ENCODE measurements around the gene GRID1.
"Not testable (repeated sequence)": the region's sequence is repeated elsewhere in the genome, so short reads cannot be mapped to it uniquely, and the experiment has no call there.

Gene GRID1

DNA sequence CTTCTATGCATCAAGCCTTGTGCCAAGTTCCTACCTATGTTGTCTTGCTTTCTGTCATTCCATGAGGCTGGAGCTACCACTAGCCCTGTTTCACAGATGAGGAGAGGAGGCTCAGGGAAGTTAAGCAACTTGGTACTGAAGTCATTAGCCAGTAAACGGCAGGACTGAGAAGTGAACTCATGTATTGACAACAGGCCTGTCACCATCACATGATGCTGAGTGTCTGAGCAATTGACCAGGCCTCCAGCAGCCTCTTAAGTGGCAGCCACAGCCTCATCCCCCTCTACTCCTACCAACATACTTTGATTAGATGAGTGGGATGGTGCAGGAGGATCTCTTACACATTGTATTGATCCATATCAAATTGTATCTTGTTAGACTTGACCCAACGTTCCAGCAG, 317.6 kb downstream of the GRID1 start:
- DNase-seq = no peak

DNA sequence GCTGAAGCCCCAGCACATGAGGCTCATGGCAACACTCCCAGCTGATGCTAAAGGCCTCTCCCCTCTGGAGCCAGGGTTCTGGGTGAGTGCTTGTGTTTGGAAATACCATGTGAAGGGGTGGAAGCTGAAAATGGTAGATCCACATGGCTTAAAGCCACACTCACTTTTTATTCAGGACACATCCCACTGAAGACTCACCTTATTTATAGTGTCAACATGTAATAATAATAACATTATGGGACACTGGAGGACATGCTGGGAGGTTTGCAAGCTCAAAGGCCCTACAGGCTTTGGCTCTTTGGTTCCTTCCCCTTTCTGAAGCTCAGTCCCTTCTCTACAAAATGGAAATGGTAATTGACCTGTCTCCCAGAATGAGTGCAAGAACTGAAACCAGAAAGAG, 318.0 kb downstream of the GRID1 start:
- DNase-seq = no peak

DNA sequence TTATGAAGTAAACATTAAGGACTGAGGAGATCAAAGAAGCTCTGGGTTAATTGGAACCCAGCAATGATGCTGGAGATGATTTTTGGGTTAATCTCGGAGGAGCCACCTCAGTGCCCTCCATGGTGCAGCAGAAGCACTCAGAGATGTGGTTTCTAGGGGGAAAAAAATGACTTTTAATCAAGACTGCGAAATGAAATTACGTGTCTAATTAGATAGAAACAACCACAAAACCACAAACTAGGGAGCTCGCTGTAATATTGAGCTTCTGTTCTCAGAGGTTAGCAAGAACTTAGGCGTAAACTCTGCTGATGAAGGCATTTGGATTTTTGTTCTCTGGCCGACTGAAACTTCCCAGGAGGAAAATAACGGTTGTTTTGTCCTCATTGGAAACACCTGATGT, 319.0 kb downstream of the GRID1 start:
- no peak for DNase-seq

DNA sequence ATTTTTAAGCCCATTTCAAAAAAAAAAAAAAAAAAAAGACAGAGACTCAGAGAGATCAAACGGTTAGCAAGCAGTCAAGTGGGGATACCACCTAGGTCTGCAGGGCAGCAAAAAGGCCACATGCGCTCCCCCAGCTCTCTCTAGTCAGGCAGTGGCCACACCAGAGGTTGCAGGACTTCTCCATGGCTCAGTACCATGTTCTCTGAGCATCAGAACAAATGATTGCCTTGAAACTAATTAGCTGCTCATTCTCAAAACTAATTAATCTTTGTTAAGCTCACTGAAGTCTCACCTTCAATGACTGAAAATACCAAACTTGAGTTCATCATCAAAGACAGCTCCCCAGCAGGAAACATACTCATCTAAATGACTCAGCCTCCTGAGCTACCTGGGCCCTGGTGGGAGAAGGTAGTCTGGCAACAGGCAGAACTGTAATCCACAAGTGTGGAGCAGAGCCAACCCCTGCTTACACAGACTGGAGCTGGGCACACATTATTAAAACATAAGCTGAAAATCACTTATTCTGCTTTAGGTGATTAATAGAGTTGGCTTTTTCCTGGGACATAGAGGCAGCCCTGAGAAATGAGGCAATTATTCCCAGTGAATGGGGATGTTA, 319.6 kb downstream of the GRID1 start:
- DNase-seq = no peak

DNA sequence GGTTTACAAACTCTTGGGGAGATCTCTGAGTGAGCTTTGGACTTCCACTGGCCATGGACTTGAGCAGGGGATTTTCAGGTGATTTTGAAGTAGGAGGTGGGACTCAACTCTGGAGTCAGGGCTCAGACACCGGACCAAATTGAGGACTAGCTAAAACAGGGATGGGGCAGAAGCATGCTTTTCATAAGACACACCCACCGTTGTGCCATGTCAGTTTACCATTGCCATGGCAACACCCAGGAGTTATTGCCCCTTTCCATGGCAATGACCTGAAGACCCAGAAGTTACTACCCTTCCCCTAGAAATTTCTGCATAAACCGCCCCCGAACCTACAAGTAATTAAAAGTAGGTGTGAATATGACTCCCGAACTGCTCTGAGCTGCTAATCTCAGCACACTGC, 320.7 kb downstream of the GRID1 start:
- DNase-seq = no peak

DNA sequence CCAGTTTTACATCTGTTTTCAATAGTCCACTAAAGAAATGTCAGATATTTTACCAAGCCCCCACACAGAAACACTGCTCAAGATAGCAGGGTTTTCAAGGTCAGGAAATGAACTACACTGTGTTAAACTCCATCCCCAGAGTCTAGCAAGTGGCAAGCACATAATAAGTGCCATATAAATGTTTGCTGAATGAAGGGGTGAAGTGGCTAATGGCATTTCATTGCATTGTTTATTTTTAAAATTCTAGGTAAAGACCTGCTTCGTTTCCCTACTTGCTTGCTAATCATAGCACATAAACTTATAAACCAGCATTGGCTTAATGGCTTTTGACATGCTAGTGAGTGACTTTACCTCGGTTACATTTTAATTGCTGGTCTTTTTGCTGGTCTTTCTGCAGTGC, 322.6 kb downstream of the GRID1 start:
- no peak for DNase-seq

- DNase-seq = no peak
Measured at GRCh38 chr10:86043236-86043635, 323.4 kb downstream of the GRID1 start.

DNA sequence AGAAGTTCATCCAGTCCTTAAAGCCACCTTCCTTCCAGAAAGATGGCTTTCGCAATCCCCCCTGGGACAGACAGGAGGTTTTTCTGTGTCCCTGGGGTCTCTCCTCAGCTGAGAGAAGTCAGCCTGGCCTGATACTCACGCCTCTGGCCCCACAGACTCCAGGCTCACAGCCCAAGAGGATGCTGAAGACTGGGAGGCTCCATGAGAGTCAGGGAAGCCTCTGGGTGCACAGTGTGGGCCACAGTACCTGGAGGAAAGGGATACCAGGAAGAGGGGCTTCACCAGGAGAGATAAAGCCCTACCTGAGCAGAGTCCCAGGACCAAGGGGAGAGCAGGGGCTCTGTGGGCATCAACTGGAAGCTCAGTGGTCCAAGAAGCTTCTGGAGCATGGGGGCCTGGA, 324.4 kb downstream of the GRID1 start:
- DNase-seq = no peak

DNA sequence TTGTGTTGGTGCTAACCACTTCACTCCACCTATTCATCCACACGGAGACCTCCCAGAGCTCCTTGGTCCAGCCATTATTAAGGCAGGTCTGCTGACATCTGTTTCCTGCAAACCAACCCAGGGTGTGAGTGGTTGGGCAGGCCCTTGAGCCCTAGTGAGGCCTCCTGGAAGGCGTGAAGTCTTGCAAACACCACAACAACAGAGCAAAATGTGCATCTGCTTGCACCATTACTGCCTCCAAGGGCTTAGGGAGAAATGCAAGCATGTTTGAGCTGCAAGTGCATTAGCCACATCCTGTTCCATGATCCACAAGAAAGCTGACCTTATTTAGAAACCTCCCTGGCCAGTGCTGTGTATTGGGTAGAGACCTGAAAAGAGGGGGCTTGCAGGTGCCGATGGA, 325.5 kb downstream of the GRID1 start:
- no peak for DNase-seq

DNA sequence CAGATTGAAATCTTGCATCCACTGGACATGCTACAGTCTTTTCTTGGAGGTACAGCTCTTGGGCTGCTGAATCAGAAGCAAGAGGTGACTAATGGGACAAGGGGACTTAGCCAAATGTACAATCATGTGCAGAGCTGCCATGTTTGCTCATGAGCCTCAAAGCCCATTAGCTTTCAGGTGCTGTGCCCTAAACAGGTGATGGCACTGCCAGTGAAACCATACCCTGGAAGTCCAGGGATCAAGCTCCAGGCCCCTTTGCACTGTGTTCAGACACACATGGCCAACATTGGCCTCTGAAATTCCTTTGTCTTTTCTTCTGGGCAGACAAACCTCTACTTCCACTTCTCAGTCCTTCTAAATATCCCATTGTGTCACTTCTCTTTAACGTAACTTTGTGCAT, 328.2 kb downstream of the GRID1 start:
- no peak for DNase-seq

DNA sequence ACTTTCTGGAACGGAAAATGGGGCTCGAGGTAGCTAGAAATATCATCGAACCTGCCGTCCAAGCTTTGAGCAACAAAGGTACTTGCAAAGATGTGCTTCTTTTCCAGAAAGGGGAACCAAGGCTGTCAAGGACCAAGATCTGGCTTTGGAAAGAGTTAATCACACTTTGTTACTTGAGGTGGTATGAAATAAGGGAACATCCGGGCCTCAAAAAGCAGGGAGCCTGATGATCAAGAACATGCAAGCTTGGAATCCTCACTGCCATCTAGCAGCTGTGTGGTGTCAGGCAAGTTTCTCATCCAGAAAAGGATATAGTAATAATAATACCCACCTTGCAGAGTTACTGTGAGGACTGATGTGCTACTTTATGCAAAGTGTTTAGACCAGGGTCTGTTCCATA, 329.5 kb downstream of the GRID1 start:
- DNase-seq = no peak

DNA sequence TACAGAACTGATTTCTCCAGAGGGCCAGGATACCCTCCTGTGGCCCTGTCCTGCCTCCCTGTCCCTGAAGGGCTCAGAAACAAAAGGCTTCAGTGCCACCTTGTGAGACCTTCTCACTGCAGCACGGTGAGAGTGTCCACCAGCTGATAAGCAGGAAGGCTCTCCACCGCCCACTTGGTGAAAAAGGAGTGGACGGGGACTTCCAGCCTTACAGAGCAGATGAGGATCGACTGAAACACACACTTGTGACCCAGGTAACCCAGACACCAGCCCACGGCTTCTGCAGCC, 330.1 kb downstream of the GRID1 start:
- DNase-seq = no peak

DNA sequence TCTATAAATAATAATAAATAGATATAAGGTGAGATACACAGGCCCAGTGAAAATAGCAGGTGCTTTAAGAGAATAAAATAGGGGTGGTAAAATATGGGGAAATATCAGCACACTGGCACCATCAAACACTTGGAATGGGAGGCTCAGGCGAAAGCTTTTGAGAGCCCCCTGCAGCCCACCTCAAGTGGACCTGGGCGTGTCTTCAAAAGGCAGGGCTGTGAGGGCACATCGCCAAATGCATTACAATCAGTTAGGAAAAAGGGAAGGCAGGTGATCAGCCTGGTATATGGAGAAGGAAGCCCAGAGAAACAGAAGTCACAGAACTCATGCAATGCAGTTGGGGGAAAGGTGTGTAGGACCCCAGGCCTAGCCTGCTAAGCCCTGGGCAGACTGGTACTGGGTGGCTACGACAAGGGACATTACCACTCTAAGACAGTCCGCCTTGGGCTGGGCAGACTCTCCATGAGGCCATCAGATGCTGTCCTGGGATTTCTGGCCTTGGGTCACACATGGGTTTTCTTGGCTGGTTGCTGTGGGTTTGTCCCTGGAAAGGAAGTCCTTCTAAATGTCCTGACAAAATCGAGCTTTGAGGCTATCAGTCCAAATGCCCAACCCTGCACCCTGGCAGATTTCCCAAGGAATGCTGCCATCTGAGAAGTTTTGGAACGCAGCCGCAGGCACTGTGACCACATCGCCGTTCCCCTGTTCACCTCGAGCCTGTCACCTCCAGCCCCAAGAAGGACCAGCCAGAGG, 330.6 kb downstream of the GRID1 start:
- no peak for DNase-seq

- DNase-seq = no peak
Measured at GRCh38 chr10:86034710-86035109, 331.9 kb downstream of the GRID1 start.

- DNase-seq = no peak
Measured at GRCh38 chr10:86033581-86033980, 333.0 kb downstream of the GRID1 start.

- DNase-seq = not testable (repeated sequence)
Measured at GRCh38 chr10:86032087-86032486, 334.5 kb downstream of the GRID1 start.

- no peak for DNase-seq
Measured at GRCh38 chr10:86030312-86030711, 336.3 kb downstream of the GRID1 start.

DNA sequence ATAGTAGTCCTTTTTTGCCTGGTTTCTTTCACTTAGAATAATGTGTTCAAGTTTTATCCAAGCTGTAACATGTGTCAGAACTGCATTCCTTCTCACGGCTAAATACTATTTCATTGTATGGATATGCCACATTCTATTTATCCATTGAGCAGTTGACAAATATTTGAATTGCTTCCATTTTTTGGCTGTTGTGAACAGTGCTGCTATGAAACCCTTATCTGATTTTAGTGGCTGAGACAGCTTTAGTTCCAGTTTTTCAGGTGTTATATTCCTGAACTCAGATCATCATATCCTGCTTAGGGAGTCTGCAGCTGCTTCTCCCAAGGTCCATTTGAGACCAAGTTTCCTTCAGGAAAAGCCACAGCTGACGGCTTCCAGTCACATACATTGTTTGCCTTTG, 339.2 kb downstream of the GRID1 start:
- DNase-seq = no peak

- DNase-seq = no peak
Measured at GRCh38 chr10:86025509-86025908, 341.1 kb downstream of the GRID1 start.

DNA sequence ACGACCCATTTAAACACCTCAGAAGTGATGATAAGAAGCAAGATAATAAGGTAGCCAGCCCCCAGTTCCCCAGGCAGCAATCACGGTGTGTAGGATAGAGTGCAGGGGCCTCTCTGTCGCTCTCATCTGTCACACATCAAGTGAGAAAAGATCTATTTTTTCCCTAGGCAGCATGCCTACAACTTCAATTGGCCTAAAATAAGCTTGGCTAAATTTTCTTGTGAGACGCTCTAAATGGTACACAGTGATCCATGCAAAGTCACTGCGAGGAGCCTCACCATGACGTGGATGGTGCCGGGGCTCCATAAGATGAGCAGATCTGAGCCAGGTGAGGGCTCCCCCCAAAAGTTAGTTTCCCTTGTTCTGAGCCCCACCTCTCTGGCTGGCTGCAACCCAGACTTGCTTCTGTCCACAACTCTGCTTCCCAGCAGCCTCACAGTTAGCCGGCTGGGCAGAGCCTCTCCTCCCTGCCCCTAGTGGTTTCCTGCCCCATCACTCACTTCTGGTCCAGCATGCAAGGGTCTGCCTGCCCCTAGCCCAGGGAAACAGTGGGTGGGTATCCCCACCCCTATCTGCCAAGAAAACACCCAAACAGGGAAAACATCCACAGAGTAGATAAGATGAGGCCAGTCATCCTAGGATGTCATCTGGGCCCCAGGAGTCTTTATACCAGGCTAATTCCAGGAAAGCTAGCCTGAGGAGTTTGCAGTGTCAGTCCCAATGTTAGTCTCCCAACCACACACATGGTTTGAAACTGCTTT, 342.1 kb downstream of the GRID1 start:
- no peak for DNase-seq

DNA sequence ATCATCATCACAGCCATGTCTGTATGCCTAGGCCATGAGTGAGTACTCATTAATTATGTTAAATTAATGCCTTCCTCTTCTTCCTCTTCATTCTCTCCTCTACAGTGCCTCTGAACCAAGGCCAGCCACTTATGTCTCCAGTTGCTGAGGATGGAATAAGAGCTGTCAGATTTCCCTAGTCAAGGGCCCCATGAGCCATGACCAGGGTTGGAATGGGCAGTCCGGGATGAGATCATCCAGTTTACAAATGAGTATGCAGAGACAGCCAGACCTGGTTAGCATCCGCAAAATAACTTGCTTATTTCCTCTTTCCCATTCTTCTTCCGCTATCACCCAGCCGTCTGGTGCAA, 342.7 kb downstream of the GRID1 start:
- DNase-seq = no peak

- DNase-seq = no peak
Measured at GRCh38 chr10:86023336-86023735, 343.3 kb downstream of the GRID1 start.

DNA sequence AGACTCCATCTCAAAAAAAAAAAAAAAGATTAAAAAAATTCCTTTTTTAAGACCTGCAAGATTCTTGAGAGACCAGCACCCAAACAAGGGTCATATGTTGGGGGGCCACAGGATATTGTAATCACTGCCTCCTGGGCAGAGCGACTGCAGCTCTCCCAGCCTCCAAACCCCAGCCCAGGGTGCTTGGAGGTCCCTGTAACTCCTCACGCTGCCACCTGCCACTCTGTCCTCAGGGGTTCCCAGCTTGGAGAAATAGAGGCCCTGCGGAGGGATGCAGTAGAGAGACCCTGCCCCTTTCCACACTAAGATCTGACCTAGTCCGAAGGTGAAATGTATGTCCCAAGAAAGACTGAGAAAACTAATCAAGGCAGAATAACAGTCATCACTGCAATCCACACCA, 343.7 kb downstream of the GRID1 start:
- DNase-seq = no peak

DNA sequence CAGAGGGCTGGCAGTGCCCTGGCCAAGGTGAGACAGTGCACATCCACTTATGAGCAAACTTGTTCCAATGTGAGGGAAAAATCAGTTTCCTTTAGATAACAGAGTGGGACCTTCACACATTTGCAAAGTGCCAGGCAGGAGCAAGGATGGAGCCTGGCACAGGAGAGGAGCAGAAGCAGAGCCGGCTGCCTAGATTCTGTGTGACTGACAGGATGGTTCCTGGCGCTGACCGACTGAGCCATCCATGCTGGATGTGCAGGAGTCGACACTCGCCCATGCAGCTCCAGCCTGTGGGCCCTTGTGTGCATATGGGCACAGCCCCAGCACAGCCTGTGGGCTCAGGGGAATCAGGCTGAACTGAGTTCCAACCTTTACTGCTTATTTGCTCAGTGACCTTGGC, 346.5 kb downstream of the GRID1 start:
- no peak for DNase-seq

GRCh38 chr10:86019141-86019540, 347.5 kb downstream of the GRID1 start:
- DNase-seq = no peak

Measured in stimulated activated CD8-positive, alpha-beta memory T cell treated with anti-CD3 and anti-CD28 coated beads, Interleukin-4, amount 100 ng/mL, for 48 hours (primary cell).